Stimulated activated CD8-positive, alpha-beta memory T cell treated with anti-CD3 and anti-CD28 coated beads, Interleukin-12 subunit alpha, Interleukin-12 subunit beta, amount 100 ng/mL, for 4 hours (primary cell): Measurements from ENCODE around the gene CCNY.

Source experiments
- DNase-seq: peaks from one replicate; pipeline ENCODE4 v3.0.0-alpha.2; 2020; ENCODE audit warnings: low read depth

Gene CCNY

GRCh38 chr10:35426657-35427056, 90.3 kb downstream of the CCNY start:
- no peak for DNase-seq

GRCh38 chr10:35427543-35427942, 91.2 kb downstream of the CCNY start:
- DNase-seq: no peak

DNA sequence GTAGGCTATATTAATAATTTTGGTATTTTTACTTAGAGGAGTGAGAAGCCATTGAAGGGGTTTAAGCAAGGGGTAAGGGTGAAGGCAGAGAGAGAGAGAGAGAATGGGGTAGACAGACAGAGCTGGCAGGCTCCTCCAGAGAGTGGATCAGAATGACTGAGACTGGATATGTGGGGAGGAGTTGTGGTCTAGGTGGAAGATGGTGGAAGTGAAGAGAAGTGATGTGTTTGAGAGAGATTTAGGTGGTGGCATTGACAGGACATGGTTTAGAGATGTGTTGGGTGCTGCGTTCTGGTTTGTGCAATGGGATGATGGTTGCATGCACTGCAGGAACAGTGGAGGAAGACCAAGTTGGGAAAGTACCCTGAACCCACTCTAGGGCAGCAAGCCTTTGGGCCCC, 92.2 kb downstream of the CCNY start:
- no peak for DNase-seq

DNA sequence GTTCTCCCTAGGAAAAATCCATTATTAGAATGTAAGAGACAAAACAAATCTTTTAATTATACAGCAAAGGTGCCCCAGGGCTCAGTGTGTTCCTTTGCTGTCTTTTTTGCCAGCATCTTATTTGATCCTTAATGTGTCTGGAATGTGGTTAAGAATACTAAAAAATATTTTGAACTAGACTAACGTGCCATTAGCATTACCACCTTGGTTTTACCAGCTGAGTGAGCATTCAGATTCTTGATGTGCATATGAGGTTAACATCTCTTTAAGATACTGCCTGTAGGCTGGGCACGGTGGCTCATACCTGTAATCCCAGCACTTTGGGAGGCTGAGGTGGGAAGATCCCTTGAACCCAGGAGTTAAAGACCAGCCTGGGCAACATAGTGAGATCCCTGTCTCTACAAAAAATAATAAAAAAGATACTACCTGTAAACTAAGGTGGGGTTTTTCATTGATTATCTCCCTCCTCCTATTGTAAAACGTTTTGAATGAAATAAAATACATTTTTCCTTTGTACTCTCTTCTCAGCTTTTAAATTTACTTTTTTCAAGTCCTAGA, 96.6 kb downstream of the CCNY start:
- no peak for DNase-seq

DNA sequence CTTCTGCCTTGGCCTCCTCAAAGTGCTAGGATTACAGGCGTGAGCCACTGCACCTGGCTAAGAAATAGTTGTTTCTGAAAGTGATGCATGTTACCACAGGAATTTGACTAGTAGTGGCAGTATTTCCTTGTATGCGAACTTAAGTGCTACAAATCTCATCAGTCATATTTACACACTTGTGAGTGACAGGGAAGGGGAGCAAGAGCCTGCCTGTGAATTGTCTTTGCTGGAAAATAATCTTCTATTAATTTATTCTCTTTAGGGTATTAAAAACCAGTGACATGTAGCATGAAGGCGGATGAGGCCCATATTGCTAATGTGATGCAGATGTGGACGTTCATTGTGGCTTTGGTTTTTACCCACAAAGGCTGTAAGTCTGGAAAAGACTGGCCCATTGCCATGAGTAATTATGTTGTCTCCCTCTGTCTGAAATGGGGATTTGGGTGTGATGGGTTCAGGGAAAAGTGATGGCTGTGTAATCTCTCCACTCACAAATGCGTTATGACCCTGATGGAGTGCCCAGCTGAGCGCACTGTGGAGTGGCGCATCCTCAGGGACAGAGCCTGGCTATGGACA, 97.6 kb downstream of the CCNY start:
- DNase-seq: no peak

- DNase-seq: no peak
These were observed 98.2 kb downstream of the CCNY start for GRCh38 chr10:35434533-35434932.

DNA sequence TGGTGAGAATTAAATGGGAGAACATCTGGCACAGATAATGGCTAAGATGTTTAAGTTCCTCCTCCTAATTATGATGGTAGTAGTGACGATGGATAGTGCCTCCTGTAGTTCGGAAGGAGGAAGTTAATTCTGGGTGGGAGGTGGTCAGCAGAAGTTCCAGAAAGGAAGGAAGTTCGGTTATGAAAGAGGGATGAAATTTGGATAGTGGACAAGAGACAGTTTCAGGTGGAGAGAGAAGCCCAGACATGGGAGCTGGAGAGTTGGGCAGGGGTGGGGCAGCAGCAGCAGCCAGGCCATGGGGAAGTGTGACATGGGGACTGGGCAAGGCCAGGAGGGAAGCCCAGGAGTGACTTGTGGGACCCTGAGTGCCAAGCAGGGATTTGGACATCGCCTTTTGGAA, 99.5 kb downstream of the CCNY start:
- DNase-seq: no peak

- no peak for DNase-seq
These were observed 101.5 kb downstream of the CCNY start for GRCh38 chr10:35437829-35438228.

GRCh38 chr10:35438718-35439571, 102.6 kb downstream of the CCNY start:
- no peak for DNase-seq

GRCh38 chr10:35440016-35440415, 103.7 kb downstream of the CCNY start:
- no peak for DNase-seq

- no peak for DNase-seq
These were observed 105.7 kb downstream of the CCNY start for GRCh38 chr10:35442028-35442427.

DNA sequence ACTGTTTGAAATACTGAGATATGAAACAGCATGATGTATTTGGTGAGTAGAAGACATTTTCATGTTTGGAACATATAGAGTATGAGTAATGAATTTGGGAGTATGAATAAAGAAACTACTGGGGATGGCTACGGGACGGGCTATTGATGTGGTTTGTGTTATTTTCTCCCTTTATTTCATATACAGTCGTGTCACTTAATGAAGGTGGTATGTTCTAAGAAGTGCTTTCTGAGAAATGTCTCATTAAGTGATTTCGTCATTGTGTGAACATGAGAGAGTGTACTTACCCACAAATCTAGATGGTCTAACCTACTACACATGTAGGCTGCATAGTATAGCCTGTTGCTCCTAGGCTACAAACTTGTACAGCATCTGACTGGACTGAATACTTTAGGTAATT, 106.3 kb downstream of the CCNY start:
- DNase-seq: no peak

DNA sequence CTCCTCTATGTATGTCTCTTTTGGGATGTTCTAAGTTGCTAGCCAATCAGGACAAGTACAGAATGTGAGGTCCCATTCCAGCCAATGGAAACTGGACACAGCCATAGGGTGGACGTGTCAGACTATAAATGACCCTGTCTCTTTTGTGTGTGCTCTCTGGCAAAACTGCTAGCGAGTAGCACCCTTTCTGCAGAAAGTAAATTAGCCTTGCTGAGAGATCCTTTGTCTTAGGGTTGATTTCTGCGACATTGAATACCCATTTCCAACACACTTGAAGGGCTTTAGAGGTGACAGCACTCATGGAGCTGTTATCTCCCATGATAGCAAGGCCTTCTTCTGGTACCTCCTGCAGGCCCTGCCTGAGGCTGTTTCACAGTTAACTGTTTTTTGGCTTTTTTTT, 107.5 kb downstream of the CCNY start:
- DNase-seq: no peak

GRCh38 chr10:35445150-35445884, 109.0 kb downstream of the CCNY start:
- DNase-seq: no peak

- DNase-seq: no peak
These were observed 110.1 kb downstream of the CCNY start for GRCh38 chr10:35446439-35446838.

- DNase-seq: no peak
These were observed 111.5 kb downstream of the CCNY start for GRCh38 chr10:35447693-35448407.

DNA sequence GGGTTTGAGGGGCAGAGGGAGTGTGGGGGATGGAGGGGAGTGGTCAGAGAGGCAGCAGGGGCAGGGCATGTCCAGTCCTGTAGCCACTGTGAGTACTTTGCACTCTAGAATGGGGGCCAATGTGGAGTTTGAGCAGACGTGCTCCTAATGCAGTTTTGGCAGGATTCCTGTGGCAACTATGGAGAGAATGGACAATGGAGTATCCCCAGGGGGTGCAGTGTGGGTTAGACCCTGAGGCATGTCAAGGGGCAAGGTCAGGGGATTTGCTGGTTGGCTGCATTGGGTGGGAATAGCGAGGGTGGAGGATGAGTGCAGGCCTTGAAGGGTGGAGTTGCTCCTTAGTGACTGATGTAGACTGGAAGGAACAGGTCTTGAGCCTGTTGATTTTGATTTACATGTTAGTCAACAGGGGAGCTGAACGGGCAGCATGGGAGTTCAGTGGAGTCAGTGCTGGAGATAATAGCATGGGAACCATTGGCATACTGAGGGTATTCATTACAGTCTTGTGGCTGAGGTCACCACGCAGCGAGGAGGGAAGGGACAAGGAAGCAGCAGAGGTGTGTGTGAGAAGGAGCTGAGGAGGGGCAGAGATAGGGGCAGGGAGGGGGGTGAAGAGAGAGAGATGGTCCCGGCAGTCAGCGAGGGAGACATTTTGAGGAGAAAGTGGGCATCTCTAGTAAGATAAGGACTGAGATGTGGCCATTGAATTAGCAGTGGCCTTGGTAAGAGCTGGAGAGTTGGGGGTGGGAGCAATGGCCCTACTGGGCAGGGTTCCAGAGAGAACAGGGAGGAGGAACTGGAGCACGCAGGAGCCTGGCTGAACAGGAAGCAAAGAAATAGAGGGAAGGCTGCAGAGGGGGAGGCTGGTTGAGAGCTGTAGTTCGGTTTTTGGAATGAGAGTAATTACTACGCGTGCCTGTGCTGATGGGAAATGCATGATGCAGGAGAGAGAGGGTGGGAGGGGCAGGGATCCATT, 112.7 kb downstream of the CCNY start:
- DNase-seq: no peak

DNA sequence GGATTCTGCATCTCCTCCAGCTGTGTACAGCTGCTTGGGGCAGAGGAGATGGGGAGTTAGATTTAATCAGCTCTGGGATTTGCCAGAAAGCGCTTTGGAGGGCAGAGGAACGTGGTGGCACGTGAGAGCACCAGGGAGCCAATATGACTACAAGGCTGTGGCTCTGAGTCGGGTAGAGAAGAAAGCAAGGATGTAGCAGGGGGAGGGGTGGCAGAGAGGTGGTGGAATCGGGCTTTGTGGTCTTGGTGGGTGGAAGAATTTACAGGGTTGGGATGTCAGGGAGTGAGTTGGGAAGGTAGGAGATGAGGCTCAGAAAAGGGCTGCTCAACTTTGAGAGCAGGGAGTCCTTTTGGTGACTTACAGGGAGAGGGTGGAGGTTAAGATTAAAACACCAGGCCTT, 113.6 kb downstream of the CCNY start:
- DNase-seq: no peak

GRCh38 chr10:35451151-35452016, 115.1 kb downstream of the CCNY start:
- no peak for DNase-seq

GRCh38 chr10:35452171-35452570, 115.9 kb downstream of the CCNY start:
- DNase-seq: no peak
